Keratinocyte (primary cell): Measurements from ENCODE around the gene SYNE1.

Source experiments
- CTCF ChIP-seq, 3 experiments: IDR thresholded peaks in 1 of 3; conservative IDR thresholded peaks in 1 of 3; optimal IDR thresholded peaks in 1 of 3; 2 replicates in 2 of 3; 3 replicates in 1 of 3; pipeline versions ENCODE3 to v1.5.1; 2011; ENCODE audit warnings: low read length in 3 of 3, mild to moderate bottlenecking in 3 of 3, moderate library complexity in 2 of 3, control low read depth in 1 of 3, inconsistent platforms in 1 of 3; ENCODE audit not compliant: insufficient read depth in 2 of 3; ENCODE audit errors: extremely low read depth in 1 of 3
- EZH2 ChIP-seq: IDR thresholded peaks from one replicate; pipeline ENCODE4 v1.6.1; 2012; ENCODE audit warnings: inconsistent platforms, mild to moderate bottlenecking, low read length, moderate library complexity

GRCh38 chr6:152529369-152529768 lies 107.8 kb downstream of the SYNE1 start:
- TF ChIP-seq CTCF (optimal IDR thresholded peaks at IDR 0.05 in 1 of 3, IDR thresholded peaks at IDR 0.05 in 1 of 3, conservative IDR thresholded peaks at IDR 0.05 in 1 of 3; ENCODE audit: extremely low read depth in 1 of 3, insufficient read depth in 2 of 3, low read length in 3 of 3), result no peak
- TF ChIP-seq EZH2, result no peak
